Stimulated activated CD4-positive, alpha-beta T cell treated with anti-CD3 and anti-CD28 coated beads, Interleukin-12 subunit alpha, Interleukin-12 subunit beta, amount 100 ng/mL, for 24 hours (primary cell): Measurements from ENCODE around the gene TCTN1.
"Not testable (repeated sequence)": the region's sequence is repeated elsewhere in the genome, so short reads cannot be mapped to it uniquely, and the experiment has no call there.

Experiments used
- DNase-seq, 2 experiments: peaks; one replicate each; pipeline ENCODE4 v3.0.0-alpha.2; 2020; ENCODE audit warnings: low read depth in 2 of 2

TCTN1 gene

DNA sequence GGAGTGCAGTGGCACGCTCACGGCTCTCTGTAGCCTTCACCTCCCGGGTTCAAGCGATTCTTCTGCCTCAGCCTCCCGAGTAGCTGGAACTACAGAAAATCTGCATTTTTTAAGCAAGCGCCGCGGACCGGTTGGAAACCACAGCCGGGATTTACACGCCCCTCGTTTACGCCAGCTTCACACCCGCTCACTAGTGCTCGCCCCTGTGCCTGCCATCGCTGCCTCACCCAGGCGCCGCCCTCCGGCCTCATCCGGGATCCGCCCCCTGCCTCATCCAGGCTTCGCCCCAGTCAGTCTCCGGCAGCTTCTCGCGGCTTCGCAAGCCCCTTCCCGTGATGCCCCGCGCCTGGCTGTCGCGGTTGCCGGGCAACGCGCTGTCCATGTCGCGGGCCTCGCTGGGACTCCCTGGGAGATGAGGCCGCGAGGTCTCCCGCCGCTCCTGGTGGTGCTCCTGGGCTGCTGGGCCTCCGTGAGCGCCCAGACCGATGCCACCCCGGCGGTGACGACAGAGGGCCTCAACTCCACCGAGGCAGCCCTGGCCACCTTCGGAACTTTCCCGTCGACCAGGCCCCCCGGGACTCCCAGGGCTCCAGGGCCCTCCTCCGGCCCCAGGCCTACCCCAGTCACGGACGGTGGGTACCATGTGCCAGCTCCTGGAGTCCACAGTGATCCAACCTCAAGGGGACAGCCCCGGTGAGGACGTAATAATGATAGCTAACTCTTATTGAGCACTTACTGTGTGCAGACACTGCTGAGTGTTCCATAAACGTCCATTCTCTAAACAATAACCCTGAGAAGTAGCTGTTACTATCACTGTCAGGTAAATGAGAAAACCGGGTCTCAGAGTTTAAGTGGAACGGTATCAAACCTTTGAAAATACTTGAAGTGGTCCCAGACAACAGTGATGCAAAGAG, at the start of gene TCTN1:
TSS of gene TCTN1 (plus strand) at position 359 of the 914 bp plus-strand sequence. CDS start at position 413, 54 bp downstream.
- peak; percentile 94 to 98 for DNase-seq

DNA sequence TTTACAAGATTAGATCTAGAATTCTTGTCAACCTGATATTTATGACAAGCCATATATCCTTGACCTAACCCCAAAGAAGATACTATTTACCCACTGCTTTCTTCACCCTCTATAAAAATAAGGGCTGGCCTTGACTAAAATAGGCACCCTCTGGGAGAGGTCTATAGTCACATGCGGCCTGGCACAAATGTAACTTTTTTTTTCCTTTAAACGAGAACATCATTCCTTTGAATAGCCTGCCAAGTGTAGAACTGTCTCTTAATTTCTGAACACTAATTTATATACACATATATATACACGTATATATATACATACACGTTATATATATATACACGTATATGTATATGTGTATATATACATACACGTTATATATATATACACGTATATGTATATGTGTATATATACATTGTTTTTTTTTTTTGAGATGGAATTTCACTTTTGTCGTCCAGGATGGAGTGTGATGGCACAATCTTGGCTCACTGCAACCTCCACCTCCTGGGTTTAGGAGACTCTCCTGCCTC, 49.4 kb upstream of the TCTN1 start:
- DNase-seq: no peak

DNA sequence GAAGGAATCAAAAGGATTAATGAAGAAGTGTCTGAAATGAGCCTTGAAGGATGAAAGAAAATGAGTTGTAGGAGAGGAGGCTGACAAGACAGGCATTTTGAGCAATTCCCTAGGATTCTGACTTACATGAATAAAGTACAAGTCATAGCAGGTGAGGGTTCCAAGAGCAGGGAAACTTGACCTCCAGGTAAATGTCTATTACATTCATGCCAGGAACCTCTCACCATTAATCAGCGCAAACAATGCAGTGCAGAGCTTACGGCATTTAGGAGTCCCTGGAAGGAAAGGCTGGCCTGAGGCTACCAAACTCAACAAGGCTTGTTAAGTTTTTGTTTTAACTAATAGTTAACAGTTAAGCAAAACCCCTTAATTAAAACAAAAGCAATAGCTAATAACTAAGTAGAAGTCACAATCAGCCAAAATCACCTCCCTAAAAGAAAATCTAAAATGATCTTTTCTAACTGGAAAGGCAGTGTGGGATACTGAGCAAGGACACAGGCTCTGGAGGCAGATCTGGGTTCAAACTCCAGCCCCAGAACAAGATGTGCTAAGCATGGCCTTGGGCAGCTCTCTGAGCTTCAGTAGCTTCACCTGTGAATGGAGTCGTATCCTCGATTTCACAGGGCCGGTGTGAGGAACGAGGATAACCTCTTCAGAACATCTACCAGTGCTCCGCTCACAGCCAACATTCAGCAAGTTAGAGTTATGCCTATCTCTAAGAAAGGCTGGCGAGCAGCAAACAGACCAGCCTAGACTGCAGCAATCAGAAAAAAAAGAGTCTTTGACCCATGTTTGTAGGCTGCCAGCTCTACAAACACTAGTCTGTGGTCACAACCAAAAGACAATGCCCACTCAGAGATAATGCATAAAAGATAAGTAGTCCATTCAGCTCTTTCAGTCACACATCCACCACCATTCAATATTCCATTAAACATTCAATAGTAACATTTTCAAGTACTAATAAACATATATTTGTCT, 47.7 kb upstream of the TCTN1 start:
- no peak for DNase-seq

DNA sequence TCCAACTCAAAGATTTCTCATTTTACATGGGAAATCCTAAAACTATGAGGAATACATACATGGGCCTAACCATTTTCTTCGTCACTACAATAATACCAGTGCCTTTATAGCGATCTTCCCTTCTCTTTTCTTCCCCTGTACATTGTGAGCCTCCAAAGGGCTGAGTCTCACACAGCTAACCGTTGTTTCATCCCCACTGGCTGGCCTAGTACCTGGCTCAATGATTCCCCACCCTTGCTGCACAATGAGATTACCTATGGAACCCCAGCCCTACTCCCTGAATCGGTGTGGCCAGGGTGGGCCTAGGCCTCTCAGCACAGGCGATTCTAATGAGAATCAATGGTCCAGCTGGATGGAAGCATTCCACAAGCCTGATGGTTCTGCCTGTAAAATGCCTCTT, 46.9 kb upstream of the TCTN1 start:
- DNase-seq: no peak

DNA sequence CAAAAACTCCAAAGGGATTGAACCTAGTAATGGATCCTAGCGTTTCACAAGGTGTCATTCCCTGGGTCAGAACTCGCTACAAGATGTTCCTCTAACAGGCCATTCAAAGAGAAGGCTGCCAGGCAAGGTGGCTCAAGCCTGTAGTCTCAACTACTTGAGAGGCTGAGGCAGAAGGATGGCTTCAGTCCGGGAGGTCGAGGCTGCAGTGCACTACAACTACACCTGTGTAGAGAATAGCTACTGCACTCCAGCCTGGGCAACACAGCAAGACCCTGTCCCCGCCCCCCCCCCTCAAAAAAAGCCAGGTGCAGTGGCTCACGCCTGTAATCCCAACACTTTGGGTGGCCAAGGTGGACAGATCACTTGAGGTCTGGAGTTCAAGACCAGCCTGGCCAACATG, 45.2 kb upstream of the TCTN1 start:
- DNase-seq: no peak

DNA sequence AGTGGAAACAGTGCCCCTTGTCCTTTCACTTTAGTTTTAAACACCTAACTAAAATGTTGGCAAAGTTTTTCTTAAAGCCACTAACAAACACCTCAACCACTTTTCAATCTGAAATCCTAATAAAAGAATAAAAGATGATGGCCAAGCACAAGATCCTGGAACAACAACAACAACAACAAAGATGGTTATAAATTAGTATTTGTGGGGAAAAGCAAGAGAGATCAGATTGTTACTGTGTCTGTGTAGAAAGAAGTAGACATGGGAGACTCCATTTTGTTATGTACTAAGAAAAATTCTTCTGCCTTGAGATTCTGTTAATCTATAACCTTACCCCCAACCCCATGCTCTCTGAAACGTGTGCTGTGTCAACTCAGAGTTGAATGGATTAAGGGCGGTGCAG, 44.1 kb upstream of the TCTN1 start:
- not testable (repeated sequence) for DNase-seq

DNA sequence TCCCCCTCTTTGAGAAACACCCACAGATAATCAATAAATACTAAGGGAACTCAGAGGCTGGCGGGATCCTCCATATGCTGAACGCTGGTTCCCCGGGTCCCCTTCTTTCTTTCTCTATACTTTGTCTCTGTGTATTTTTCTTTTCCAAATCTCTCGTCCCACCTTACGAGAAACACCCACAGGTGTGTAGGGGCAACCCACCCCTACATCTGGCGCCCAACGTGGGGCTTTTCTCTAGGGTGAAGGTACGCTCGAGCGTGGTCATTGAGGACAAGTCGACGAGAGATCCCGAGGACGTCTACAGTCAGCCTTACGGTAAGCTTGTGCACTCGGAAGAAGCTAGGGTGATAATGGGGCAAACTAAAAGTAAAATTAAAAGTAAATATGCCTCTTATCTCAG, 43.1 kb upstream of the TCTN1 start:
- not testable (repeated sequence) for DNase-seq

DNA sequence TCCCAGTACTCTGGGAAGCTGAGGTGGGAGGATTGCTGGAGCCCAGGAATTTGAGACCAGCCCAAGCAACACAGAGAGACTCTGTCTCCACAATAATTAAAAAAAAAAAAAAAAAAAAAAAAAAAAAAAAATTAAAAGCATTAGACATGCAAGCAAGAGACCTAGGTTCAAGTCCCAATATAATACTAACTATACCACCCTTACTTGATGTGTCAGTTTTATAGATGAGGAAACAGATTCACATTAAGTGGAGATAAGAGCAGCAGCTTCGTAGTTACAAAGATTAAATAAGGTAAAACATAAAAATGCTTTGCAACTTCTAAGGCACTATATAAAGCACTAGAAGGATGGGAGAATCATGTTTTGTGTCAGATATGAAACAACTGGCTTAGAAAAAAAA, 39.9 kb upstream of the TCTN1 start:
- DNase-seq: no peak

DNA sequence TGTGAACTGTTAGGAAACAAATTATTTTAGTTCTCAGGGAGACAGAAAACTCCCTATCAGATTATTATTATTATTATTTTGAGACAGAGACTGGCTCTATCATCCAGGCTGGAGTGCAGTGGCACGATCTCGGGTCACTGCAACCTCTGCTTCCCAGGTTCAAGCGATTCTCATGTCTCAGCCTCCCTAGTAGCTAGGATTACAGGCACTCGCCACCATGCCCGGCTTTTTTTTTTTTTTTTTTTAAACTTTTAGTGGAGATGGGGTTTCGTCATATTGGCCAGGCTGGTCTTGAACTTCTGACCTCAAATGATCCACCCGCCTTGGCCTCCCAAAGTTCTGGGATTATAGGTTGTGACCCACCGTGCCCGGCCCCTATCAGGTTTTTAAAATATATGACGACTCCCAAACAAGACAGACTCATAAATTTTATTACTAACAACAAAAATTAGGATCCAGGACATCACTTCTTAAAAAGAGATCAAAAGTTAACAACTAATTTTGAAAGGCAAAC, 39.2 kb upstream of the TCTN1 start:
- not testable (repeated sequence) for DNase-seq

DNA sequence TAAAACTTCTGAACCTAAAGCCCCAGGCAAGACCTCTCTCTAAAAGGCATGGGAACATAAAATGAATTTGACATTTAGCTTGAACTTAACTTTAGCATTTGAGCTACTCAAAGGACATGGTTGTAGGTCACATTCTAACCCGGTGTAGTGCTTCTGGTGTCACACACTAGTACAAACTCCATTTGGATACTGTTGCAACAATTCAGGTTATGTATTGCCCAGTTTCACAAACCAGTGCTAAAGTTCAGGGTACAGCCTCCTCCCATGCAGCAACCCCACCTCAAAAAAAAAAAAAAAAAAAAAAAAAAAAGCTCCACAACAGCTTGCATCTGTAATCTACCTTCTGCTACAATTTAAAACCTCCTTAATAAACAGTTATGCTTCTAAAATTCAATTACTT, 38.6 kb upstream of the TCTN1 start:
- no peak for DNase-seq

DNA sequence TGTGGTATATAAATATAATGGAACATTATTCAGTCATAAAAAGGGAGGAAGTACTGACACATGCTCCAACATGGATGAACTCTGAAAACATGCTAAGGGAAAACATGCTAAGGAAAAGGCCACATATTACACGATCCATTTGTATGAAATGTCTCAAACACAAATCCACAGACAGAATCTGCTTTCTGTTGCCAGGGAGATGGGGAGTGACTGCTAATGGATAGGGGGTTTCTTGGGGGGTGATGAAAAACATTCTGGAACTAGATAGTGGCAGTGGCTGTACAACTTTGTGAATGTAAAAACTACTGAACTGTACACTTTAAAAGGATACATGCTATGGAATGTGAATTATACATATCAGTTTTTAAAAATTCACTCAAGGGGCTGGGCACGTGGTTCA, 37.4 kb upstream of the TCTN1 start:
- no peak for DNase-seq

DNA sequence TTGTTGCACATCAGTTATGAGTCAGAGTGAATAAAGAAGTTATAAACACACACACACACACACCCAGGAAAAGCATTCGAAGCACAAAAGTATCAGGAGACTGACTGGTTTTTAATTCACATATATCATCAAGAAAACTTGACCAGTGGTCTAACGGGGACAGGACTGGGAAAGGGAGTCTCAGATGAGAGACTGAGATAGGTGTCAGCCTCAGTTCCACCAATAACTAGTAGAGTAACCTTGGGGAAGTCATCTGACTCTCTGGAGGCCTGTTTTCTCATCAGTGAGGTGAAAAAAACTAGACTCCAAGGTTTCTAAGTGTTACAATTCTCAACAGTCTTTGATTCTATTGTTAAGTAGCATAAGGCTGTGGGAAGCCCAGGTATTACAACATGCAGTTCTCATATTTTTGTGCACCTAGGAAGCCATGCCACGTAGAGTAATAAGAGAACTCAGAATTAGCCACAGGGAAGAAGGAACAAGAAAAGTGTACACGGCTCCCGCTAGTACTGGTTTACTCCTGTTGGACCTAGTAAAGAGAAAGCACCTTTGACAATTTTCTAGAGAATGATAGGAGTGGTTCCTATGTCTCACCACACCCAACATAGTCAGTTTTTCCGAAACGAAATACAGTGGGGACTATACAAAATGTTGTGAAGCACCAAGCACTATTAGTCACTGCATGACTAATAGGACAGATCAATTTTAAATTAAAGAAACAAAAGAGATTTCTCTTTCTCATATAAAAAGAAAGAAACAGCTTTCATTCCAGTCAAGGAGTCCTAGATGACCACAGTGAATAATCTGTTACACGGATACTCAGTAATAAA, 35.9 kb upstream of the TCTN1 start:
- peak in 1 of 2 experiments; percentile 16 for DNase-seq

DNA sequence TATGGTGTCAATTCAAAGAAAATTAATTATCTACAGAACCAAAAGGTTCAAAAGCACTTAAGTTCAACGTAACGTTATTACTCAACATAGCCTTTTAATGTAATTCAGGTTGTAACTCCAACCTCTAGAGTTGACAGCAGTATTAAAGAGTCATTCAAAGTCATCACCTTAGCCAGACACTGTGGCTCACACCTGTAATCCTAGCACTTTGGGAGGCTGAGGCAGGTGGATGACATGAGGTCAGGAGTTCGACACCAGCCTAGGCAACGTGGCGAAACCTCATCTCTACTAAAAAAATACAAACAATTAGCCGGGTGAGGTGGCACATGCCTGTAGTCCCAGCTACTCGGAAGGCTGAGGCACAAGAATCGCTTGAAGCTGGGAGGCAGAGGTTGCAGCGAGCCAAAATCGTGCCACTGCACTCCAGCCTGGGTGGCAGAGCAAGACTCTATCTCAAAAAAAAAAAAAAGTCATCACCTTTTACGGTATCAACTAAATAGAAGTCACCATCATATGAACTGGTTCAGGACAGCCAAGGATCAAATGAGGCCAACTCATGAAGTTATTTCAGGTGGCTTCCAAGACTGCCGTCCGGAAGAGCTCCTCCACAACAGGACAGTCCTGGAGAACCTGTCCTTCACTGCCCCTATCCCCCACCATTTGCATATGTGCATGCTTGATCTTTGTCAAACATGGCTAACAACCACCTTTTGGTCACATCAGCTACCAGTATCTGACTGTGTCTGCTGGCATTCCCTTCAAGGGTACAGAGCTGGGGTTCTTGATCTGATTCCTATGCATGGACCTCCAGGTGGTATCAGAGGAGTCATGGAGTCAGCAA, 35.0 kb upstream of the TCTN1 start:
- DNase-seq: no peak

DNA sequence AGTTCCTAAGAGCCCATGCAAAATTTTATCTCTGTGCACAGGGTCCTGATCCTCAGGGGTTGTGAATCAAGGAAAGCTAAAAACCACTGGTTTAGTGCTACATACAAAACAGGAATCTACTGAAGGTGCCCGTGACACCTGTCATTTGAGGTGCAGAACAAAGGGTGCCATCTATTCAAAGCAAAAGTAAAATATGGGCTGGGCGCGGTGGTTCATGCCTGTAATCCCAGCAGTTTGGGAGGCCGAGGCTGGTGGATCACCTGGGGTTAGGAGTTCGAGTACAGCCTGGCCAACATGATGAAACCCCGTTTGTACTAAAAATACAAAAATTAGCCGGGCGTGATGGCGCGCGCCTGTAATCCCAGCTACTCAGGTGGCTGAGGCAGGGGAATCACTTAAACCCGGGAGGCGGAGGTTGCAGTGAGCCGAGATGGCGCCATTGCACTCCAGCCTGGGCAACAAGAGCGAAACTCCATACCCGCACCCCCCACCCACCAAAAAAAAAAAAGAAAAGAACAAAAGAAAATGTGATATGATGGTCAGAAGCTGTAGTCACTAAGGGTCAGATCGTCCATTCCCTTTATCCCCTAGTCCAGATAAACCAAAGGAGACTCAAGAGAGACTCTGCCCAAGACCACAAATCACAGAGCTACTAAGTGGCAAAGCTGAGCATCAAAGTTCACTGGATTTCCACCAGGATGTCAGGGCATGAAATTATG, 34.2 kb upstream of the TCTN1 start:
- no peak for DNase-seq

DNA sequence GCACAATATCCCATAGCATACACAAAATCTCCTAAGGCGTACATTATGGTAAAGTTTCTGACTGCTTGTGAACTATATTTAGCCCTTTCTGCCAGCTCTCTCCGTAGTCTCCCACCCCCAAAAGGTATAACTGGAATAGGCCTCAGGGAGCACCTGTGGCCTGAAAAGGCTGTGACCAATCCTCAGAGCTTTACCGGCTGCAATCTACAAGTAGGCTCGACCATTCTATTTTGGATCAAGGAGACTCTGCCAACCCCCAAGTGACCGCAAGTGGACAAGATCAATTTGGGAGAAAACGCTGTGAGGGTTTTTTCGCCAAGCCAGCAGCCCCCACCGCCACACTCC, 32.0 kb upstream of the TCTN1 start:
- no peak for DNase-seq

DNA sequence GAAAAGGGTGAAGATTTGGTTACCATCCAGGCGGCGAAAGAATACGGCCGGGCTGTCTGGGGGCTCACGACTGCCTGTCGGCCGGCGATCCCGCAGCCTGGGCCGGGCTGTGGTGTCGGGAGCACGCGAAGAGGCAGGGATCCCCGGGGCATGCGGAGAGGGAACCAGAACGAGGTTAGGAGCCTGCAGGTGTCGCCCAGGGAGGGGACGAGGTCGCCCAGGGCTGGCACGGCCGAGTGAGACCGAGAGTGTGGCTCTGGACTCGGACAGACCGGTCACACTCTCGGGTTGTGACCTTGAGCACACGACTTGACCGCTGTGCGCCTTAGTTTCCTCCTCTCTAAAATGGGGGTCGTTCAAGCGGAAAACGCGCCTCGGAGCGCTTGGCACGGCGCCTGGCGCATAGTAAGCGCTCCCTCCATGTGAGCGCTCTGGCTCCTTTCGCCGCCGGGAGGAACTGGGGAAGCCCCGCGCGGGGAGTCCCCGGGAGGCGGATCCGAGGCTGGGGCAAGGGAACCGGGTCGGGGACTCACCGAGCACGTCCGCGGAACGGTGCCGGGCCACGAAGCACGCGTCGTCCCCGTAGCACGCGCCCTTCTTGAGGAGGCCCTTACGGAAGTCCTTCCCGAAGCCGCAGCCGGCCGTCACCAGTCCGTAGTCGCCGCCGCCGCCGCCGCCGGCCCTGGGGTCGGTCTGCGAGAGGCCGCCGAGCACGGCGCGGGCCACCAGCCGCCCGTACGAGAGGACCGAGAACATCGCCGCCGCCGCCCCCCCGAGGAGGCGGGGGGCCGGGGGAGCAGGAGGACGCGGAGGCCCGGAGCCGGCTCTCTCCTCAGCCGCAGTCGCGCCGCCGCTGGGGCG, 31.4 kb upstream of the TCTN1 start:
- peak; percentile 62 to 69 for DNase-seq

DNA sequence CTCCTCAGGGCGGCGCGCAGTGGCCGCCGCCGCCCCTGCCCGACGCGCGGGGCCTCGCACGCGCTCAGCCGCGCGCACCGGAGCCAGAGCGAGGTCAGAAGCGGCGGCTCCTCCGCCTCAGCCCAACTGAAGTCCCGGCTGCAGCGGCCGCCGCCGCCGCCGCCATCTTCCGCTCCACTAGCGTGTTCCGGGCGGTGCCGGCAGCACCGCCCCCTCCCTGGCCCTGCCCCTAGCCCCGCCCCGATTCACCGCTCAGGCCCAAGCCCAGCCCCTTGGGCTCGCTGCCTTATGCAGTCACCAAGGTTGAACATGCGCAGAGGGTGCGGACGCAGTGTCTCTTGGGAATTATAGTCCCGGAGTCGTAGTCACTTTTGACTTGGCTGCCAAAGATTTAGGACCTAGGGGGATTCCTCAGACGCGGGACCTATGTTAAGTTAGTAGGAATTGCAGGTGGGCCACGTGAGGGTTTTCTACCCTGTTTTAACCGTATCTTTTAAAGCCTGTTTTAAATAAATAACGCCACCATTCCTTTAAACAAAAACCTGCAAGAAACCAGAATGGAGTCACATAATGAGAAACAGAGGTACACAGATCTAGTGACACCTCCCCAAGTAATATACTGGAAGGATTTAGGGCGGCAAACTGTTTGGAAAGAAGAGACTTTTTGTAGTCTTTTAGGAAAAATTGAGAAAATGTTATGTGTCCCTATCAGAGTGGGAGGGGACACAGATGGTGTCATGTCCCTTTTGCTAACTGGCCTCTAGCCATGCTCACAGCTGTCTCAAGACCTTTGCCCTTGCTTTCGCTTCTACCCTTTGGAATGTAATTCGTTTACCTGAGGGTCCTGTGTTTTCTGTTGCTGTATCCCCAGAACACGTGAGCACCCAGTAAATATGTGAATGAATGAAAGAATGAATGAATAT, 30.5 kb upstream of the TCTN1 start, which contains the start of gene PPTC7:
TSS of gene PPTC7 (minus strand) at position 182 of the 923 bp plus-strand sequence. CDS start 287 bp downstream, outside the sequence.
- DNase-seq: peak; percentile 93 to 98
